ENCODE data around the gene SBF1.

Gene SBF1

DNA sequence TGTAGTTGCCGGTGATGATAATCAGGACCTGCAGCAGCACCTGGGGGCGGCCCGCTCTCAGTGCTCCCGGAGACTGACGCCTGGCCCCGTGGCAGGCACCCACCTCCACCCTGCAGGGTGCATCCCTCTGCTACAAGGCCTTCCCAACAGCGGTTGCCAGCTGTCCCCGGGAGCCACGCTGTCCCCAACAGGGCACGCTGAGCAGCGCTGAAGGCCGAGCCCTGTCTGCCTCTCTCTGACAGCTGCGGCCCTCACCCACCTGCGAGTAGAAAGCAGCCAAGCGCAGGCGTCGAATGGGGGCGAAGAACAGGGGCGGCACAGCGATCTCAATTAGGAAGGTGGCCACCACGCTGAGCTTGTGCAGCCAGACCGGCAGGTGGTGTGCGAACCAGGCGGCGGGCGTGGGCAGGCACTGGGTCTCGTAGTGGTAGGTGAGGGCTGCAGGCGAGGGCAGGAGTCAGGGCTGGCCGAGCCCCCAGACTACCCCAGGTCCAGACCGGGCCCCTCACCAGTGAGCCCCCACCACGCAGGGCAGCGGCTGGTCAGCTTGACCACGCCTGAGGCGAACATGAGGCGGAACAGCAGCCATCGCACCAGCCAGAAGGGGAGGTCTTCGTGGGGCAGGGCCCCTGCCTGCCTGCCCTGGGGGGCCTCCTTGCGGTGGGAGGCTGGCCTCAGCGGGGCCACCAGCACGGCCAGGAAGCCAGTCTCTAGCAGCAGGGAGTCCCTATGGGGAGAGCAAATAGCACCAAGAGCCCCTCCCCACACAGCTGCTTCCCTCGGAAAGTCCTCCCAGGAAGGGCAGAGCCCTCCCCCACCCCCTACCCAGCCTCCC is 31.2 kb upstream of the SBF1 start:
- no peak for DNase-seq (ENCODE audit: low read depth)

DNA sequence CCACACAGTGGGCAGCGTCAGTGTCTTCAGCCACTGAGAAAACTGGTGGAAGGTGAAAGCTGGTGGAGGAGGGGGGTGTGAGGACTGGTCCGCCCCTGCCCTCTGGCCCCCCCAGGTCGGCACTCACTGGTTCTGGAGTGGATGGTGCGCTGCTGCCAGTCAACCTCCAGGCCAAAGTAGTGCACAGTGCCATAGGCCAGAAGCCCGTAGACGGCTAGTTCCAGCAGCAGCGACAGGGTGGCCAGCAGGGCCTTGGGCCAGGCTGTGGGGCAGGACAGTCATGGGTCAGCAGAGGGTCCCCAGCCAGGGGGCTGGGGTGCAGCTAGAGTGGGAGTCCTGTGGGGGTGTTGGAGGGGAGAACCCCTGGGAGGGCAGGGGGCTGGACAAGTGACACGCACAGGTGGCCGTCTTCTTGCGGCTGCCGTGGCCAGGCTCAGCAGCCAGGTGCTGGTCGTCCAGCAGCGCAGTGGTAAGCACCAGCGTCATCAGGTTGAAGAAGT is 30.5 kb upstream of the SBF1 start:
- DNase-seq (ENCODE audit: low read depth): no peak

DNA sequence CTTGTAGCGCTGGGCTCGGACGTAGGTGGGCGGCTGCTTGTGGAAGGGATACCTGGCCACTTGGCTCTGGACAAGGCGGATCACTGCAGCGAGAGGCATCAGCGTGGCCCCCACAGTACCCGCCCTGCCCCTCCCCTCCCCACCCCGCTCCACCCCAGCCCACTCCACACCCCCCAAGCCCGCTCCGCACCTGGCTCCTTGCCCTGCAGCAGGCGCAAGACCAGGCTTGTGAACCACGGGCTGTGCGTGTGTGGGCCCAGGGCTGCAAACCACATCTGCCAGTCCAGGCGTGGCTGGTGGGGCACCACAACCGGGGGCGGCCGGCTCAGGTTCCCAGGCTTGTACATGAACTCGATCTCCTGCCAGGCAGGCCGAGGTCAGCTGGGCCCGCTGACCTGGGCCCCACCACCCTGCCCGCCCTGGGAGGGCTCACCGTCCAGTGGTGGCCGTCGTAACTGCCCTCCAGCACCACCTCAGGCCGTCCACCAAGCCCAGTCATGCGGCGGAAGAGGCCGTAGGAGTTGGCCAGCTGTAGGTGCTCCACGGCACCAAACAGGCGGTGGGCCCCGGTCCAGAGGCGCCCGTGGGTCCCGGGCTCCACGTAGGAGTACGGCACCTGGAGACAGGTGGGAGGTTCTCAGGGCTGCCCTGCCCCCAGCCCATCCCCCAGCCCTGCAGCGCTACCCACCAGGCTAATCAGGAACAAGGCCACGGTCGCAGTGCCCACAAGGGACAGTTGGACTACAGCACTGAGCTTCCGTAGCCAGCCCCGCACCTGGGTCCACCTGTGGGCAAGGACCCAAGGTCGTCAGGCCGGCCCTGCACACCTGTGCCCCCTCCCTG is 29.8 kb upstream of the SBF1 start:
- no peak for DNase-seq (ENCODE audit: low read depth)

DNA sequence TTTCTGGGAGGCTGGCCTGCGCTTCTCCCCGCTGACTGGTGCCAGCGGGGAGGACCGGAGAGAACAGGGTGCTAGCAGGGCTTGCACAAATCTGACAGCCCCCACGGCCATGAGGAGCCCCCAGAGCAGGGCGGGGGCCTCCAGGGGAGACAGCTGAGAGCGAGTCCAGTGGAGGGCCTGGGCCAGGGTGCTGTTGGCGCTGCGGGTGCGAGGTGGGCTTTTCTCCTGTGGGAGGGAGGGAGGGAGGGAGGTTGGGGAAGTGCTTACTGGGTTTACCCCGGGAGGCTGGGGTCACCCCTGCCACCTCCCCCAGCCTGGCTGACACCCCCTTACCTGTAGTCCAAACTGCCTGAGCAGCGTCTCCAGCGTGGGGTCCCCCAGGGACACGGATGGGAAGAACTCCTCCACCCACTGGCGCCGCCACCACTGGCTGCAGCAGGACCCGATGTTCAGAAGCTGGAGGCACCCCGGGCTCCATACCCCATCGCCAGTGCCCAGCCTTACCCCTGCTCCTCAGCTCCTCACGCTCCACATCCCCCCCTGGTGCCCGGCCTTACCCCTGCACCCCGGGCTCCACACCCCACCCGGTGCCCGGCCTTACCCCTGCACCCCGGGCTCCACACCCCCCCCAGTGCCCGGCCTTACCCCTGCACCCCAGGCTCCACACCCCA is 28.8 kb upstream of the SBF1 start:
- no peak for DNase-seq (ENCODE audit: low read depth)

DNA sequence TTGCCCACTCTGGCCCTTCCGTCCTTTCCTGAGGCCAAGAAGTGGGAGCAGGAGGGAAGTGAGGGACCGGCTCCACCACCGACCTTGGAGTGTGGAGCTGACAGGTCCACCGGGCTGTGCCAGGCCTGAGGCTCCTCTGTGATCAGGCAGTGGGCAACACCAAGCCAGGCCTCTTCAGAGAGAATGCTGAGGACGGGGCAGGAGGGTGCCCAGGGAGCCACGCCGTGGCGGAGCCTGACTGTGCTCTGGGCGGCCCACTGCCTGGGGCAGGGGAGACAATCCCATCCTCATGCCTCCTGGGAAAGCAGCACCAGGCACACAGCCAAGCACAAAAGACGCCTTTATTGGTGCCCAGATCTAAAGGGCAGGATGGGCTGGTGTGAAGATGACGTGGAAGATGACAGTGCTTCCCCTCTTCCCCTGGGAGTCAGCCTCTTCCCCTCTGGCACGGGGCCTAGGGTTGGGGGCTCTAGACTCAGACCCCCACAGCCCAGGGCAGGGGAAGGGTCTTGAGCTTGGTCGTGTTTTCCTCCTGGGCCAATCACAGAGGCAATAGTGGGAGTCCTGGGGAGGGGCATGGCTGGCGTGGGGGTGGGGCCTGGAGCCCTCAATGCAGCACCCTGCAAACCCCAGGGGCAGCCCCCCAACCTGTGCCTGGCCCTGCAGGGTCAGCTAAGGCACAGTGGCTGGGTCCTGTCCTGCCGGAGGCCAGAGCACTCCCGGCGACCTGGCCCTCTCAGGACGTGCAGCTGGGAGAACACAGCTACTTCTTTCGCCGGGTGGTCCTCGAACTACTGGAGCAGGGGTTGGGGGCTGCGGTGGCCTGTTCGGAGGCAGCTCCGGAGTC is 28.0 kb upstream of the SBF1 start:
- no peak for DNase-seq (ENCODE audit: low read depth)

DNA sequence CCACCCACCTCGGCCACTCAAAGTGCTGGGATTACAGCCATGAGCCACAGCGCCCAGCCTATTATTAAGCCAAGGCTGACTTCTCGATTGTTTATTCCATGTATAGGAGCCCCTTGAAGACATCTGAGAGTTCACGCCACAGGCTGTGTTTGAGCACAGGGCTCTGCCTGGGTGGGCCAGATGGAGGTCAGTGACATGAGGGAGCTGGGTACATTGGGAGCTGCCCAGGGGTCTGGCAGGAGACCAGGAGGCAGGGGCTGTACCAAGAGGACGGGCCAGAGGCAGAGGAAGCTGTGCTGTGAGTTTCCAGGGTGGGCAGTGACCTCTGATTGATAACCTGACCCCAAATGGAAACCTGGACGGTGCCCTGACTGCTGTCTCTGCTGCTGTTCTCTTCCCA is 27.3 kb upstream of the SBF1 start:
- no peak for DNase-seq (ENCODE audit: low read depth)

DNA sequence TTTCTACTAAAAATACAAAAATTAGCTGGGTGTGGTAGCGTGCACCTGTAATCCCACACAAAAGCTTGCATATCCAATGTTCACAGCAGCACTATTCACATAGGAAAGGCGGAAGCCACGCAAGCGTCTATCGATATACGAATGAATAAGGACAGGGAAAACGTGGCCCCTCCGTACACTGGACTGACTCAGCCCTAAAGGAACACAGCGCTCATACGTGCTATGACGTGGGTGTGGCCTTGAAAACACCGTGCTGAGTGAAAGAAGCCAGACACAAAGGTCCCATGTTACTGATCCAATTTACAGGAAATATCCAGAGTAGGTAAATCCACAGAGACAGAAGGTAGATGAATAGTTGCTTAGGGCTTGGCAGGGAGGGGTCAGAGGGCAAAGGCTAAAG is 25.6 kb upstream of the SBF1 start:
- no peak for DNase-seq (ENCODE audit: low read depth)

DNA sequence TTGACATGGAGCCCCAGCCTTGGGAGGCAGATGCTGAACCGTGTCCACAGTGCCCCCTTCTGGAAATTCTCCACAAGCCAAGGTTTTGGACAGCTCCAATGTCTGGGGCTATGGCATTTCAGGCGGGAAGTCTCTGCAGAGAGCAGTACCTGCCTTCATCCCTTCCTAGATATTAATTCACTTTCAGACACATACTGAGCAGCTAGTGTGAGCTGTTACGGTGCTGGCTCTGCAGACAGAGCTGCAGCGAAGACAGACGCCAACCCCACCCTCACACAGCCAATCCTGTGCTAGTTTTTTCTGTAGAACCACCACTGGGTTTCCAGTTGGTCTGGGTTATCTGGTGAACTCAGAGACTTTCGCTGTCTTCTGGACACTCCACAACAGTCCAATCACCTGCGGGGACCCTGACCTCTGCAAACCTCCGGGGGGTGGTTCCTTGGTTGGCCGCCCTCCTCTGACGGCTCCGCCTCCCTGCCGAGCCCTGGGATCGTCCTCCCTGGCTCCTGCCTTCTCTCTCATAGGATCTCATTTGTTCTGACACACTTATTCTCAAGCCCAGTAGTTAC is 23.6 kb upstream of the SBF1 start:
- no peak for DNase-seq (ENCODE audit: low read depth)

DNA sequence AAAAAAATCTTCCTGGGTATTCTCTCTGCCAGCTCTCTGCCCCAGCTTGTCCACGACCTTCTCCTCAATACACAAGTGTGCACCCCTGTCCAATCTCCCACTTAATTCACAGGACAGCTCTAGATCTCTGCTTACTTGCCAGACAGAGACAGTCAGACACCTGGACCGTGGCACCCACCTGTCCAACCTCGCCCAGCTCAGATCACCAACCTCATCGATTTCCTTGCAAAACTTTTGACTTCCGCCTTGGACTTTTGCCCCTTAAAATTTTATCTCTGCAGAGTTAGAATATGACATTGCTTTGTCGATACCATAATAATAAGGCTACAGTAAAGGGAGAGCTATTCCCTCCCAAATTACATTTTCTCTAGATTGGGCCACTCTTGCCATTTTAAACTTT is 22.3 kb upstream of the SBF1 start:
- no peak for DNase-seq (ENCODE audit: low read depth)

DNA sequence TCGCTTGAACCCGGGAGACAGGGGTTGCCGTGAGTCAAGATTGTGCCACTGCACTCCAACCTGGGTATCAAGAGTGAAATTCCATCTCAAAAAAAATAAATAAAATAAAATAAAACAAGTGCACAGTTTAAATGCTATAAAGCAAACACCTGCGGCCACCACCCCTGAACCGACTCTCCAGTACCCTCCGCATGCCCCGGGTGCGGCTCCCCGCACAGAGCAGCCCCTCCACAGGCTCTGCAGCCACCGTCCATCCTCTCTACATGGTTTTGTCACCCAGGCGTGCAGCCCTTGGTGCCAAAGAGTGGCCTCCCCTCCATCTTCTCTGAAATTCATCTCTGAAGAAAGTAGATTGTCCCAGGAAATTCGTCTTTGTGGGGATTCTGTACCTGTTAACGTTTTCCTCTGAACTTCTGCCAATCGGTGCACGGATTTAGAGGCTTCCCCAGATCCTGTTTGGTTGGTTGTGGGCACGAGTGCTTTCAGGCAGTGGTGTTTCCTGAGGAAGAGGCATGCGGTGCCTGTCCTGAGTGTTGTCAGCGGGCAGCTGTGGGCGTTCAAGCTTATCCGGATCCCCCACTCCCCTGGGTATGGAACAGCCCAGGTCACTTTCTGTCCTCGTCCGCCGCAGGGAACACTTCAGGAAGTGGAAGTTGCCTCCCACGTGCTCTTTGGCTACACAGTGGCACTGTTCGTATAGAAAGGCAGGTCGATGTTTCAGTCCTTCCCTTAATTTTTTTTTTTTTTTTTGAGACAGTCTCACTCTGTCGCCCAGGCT is 15.9 kb upstream of the SBF1 start:
- no peak for DNase-seq (ENCODE audit: low read depth)

DNA sequence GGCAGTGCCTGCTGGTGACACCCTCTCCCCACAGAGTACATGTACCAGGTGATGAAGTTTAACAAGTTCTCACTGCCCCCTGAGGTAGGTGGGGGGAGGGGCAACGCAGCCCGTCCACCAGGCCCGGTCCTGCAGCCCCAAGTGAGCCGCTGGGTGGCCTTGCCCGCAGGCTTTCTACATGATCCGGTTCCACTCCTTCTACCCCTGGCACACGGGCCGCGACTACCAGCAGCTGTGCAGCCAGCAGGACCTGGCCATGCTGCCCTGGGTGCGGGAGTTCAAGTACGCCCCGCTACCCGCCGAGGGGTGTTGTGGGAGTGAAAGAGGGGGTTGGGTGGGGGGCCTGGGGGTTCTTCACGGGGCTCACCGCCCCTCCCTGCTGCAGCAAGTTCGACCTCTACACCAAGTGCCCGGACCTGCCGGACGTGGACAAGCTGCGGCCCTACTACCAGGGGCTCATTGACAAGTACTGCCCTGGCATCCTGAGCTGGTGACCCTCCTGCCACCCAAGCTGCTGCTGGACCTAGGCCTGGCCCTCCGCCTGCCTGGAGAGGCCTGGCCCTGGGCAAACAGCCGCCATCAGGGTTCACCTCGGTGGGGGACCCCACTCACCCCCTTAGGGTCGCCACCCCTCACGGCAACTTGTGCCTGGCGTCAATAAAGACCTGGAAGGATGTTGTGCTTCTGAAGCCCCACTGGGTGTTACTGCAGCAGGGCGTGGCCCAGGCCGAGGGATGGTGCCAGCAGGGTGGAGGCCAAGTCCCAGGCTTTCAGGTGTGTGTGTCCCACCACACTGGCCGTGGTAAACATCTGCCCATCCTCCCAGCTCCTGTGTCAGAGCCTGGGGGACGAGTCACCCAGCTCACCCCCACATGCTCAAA is 14.8 kb upstream of the SBF1 start:
- no peak for DNase-seq (ENCODE audit: low read depth)

DNA sequence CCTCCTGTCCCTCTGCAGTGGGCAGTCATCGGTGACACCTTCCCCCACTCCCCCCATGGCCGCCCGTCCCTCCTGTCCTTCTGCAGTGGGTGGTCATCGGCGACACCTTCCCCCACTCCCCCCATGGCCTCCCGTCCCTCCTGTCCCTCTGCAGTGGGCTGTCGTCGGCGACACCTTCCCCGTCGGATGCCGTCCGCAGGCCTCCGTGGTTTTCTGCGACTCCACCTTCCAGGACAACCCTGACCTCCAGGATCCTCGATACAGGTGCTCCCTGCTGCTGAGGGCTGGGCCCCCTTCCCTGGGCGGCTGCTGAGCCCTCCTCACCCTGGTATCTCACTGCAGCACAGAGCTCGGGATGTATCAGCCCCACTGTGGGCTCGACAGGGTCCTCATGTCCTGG is 14.1 kb upstream of the SBF1 start:
- DNase-seq (ENCODE audit: low read depth): no peak

DNA sequence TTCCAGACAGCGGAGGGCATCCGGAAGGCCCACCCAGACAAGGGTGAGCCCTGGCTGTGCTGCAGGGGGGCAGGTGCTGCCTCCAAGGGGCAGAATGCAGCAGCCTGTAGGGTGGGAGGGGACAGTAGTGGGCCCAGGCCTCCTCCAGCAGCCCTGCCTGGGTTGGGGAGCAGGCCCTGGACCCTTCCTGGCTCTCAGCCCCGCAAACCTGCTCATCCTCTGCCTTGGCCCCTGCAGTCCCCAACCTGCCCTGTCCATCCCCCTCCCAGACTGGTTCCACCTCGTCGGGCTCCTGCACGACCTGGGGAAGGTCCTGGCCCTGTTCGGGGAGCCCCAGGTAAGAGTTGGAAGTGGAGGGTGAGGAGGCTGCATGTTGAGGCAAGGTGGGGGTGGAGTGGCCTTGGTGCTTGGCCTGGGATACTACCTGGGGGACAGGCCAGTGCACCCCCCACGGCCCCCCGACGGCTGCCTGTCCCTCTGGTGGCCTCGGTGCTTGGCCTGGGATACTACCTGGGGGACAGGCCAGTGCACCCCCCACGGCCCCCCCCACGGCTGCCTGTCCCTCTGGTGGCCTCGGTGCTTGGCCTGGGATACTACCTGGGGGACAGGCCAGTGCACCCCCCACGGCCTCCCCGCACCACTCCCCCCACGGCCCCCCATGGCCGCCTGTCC is 13.3 kb upstream of the SBF1 start:
- no peak for DNase-seq (ENCODE audit: low read depth)

DNA sequence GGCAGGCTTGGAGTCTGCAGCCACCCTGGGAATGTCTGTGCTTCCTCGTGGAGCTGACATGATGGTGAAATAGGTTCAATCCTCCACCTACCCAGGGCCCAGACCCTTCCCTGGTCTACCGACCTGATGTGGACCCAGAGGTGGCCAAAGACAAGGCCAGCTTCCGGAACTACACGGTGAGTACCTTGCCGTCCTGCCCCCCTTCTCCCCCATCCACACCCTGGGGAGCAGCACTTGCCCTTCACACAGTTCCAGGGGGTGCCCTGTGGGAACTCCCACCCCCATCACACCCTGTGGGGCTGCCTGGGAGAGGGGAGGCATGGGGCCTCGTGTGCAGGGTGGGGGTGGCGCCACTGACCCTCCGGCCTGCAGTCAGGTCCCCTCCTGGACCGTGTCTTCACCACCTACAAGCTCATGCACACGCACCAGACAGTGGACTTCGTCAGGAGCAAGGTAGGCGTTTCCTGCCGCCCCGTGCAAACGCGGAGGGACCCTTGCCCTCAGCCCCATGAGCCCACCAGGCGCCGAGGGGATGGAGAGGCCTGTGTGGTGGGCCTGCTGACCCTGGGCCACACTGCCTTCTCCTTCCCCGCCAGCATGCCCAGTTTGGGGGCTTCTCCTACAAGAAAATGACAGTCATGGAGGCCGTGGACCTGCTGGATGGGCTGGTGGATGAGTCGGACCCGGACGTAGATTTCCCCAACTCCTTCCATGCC is 12.6 kb upstream of the SBF1 start:
- no peak for DNase-seq (ENCODE audit: low read depth)

DNA sequence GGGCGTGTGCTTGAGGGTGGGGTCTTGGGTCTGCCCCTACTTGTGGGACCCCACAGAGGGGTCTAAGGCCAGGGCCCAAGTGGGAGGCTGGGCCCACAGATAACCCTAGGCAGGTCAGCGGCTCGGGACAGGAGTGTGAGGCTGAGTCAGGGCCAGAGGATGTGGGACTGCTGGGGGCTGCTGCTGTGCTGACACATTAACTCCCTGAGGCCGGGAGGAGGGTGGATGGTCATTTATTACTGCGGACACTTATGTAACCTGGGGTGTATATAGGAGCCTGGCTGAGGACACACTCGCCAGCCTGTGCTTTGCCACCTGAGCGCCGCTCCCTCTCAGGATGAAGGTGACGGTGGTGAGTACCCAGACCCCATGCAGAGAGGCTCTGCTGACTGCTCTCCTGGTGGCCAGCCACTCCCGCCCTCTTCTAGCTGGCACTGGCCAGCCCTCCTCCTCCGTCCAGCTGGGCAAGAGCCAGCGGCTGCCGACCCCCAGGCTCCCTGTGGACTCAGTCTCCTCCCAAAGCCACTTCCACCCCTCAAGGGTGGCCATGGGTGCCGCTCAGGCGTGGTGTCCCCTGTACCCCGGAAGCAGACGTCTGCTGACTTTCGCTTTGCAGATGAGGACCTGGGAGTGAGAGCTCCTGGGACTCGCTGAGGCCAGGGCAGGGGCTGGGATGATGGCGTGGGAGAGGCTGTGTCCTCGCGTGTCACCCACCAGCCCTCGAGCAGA is 11.9 kb upstream of the SBF1 start, which contains the start of gene MIOX:
TSS of gene MIOX (plus strand) at position 299 of the 729 bp plus-strand sequence. CDS start at position 338, 39 bp downstream.
- DNase-seq (ENCODE audit: low read depth): no peak

DNA sequence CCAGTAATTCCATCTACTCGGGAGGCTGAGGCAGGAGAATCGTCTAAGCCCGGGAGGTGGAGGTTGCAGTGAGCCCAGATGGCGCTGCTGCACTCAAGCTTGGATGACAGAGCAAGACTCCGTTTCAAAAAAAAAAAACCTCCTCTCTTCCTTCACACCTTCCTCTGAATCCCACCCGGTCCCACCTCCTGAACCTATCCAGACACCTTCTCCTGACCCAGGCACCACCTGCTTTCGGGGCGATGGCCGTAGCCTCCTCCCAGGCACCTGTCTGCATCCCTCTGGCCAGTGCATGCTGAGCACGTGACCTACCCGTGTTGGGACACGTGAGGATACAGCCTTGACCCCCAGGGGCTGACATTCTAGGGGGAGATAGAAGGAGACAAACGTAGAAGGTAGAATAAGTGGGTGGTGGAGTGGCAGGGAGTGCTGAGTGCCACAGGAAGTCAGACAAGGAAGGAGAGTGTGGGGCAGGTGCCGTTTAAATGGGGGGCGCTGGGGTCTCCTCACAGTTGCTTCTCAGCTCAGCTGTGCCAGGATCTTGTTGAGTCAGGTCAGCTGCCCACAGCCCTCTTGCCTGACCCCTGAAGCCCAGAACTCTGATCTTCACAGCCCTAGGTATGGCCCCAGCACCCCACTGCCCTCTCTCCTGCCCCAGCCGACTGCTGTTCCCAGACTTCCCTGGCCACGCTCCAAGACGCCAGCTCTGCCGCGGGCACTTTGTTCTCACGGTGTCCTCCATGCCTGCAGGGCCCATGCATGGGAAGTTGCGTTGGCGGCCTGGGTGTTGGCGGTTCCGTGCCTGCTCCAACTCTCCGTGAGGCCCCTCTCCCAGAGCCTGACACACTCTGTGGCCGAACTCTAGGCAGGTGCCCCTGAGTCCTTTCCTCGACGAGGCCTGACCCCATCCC is 10.6 kb upstream of the SBF1 start:
- no peak for DNase-seq (ENCODE audit: low read depth)

Data from CMK (cell line).